Activated naive CD8-positive, alpha-beta T cell treated with anti-CD3 and anti-CD28 coated beads, Interleukin-2, amount 50 U/mL, for 16 hours (primary cell): Measurements from ENCODE around the gene LDLRAD4.
"Not testable (repeated sequence)": the region's sequence is repeated elsewhere in the genome, so short reads cannot be mapped to it uniquely, and the experiment has no call there.

Source experiments
- DNase-seq: peaks from one replicate; pipeline ENCODE4 v3.0.0-alpha.2; 2020; ENCODE audit warnings: low read depth, low spot score

LDLRAD4 gene

GRCh38 chr18:13464432-13465123 is 246.0 kb downstream of the LDLRAD4 start:
- peak; percentile 19 for DNase-seq

- DNase-seq, result no peak
These were observed 246.5 kb downstream of the LDLRAD4 start for GRCh38 chr18:13465124-13465446.

GRCh38 chr18:13465476-13465875 is 246.9 kb downstream of the LDLRAD4 start:
- no peak for DNase-seq

- DNase-seq, result no peak
These were observed 252.1 kb downstream of the LDLRAD4 start for GRCh38 chr18:13470516-13471197.

- DNase-seq, result no peak
These were observed 252.8 kb downstream of the LDLRAD4 start for GRCh38 chr18:13471198-13471845.

GRCh38 chr18:13471971-13472628 is 253.5 kb downstream of the LDLRAD4 start:
- no peak for DNase-seq

- no peak for DNase-seq
These were observed 255.2 kb downstream of the LDLRAD4 start for GRCh38 chr18:13473751-13474150.

GRCh38 chr18:13474336-13474735 is 255.8 kb downstream of the LDLRAD4 start:
- no peak for DNase-seq

- DNase-seq, result no peak
These were observed 256.5 kb downstream of the LDLRAD4 start for GRCh38 chr18:13474907-13475545.

GRCh38 chr18:13476312-13476711 is 257.8 kb downstream of the LDLRAD4 start:
- not testable (repeated sequence) for DNase-seq

GRCh38 chr18:13477147-13477683 is 258.7 kb downstream of the LDLRAD4 start:
- DNase-seq, result no peak

- no peak for DNase-seq
These were observed 262.2 kb downstream of the LDLRAD4 start for GRCh38 chr18:13480571-13481255.

GRCh38 chr18:13481331-13481730 is 262.8 kb downstream of the LDLRAD4 start:
- DNase-seq, result no peak

GRCh38 chr18:13481820-13482617 is 263.5 kb downstream of the LDLRAD4 start:
- no peak for DNase-seq

- no peak for DNase-seq
These were observed 264.0 kb downstream of the LDLRAD4 start for GRCh38 chr18:13482618-13482945.

- no peak for DNase-seq
These were observed 265.0 kb downstream of the LDLRAD4 start for GRCh38 chr18:13483316-13484270.

- no peak for DNase-seq
These were observed 266.6 kb downstream of the LDLRAD4 start for GRCh38 chr18:13485182-13485581.

- no peak for DNase-seq
These were observed 267.0 kb downstream of the LDLRAD4 start for GRCh38 chr18:13485604-13486003.

GRCh38 chr18:13486284-13486683 is 267.7 kb downstream of the LDLRAD4 start:
- no peak for DNase-seq
